Activated CD8-positive, alpha-beta memory T cell treated with anti-CD3 and anti-CD28 coated beads, Interleukin-2, amount 50 U/mL, for 48 hours (primary cell): Measurements from ENCODE around the gene DNAJA1.
A peak's percentile ranks its signal among the peaks of the same experiment; 100 is the strongest.
"Not testable (repeated sequence)": the region's sequence is repeated elsewhere in the genome, so short reads cannot be mapped to it uniquely, and the experiment has no call there.

ENCODE experiments used
- DNase-seq: peaks from one replicate; pipeline ENCODE4 v3.0.0-alpha.2; 2020

DNAJA1 gene

DNA sequence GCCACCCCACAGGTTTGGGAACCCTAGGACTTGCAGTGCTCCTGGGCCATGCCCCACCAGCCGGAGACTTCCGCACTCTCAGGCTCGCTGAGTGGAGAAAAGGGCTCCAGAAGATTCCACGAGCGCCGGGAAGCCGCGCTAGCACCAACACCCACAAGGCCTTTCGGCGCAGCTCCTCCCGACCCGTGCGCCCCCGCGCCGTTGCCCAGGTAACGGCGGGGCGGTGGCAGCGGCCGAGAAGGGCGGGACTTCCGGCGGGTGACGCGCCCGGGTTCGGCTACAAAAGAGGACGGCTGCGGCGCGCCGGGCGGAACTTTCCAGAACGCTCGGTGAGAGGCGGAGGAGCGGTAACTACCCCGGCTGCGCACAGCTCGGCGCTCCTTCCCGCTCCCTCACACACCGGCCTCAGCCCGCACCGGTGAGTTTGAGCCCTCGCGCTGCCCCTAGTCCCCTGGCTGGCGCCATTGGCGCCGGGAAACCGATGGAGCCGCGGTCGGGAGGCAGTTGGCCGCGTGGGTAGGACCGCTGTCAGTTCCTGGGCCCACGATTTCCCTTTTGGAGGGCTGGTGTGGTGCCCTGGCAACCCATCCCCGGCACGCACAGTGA lies at the start of gene DNAJA1:
Gene DNAJA1, plus strand, starts transcription at position 308 of the 606 bp plus-strand sequence. CDS start 1,212 bp downstream, outside the sequence.
- peak; percentile 100 for DNase-seq

DNA sequence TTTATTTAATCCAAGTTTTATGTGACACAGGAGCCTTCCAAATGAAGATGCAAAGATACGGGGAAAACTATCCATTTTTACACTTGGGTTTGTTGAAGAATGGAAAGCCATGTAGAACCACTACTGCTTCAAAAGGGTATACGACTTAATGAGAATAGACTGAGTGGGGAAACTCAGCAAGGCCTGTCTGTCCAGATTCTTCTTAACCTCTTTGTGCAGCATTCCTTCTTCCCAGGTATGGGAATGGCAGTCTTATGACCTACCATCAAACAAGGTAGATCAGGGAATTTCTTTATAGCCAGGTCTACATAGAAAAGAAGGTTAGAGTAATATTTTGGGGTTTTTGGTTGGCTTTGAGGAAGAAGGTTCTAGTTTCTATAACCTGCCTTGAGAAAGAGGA lies 47.0 kb upstream of the DNAJA1 start:
- DNase-seq = no peak

DNA sequence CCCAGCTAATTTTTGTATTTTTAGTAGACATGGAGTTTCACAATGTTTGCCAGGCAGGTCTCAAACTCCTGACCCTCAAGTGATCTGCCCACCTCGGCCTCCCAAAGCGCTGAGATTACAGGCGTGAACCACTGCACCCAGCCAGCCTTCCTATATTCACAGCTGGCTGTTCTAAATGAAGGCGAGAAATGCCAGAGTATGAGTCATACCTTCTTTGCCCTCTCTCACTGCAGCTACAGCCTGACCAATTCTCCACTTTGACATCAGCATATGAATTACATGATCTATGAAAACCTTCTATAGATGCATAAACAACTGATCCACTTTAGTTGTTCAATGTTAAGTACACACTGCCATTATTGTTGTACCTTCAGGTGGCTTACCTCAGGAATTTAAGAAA lies 38.1 kb upstream of the DNAJA1 start:
- DNase-seq = no peak

DNA sequence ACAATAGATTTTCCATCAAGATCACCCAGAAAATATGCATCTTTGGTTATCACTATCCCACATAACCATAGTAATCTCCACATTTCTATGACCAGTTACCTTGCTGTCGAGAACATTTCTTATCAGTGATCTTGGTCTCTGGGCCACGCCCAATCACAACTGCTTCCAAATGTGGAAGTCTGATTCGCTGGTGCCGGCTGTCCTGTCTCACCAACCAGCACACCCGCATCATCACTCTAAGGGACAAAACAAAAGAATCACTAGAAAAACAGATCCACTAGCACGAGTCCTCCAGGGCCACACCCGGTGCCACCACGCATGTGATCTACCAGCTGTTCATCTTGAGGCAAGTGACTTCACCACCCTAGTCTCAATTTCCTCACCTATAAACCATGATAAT lies 35.4 kb upstream of the DNAJA1 start:
- no peak for DNase-seq

DNA sequence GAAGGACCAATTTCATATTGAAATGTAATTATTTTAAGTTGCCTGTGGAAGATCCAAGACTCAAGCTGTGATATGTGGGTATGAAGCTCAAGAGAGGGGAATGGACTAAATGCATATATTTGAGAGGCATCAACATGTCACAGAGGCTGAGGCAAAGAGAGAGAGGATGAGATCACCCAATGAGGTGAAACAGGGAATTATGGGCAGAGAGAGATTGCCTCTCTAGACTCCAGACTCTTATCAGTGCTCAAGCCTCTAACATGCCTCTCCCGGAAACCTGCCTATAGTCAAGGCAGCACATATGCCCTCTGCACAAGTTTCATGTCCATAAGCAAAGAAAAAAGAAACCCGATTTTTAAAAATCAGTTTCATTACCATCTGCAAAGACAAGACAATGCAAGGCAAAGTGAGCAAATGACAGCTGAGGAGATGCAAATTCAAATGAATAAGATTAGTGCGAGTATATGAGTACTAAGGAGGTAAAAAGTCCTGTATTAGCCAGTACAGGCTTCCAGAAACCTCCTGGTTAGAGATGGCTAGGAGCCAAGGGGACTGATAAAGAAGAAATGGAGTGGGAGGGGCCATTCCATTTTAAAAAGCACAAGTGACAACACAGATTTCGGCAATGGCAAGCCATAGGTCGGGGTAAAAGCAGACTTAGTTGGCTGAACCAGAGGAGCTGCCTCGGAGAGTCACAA lies 33.0 kb upstream of the DNAJA1 start:
- no peak for DNase-seq

DNA sequence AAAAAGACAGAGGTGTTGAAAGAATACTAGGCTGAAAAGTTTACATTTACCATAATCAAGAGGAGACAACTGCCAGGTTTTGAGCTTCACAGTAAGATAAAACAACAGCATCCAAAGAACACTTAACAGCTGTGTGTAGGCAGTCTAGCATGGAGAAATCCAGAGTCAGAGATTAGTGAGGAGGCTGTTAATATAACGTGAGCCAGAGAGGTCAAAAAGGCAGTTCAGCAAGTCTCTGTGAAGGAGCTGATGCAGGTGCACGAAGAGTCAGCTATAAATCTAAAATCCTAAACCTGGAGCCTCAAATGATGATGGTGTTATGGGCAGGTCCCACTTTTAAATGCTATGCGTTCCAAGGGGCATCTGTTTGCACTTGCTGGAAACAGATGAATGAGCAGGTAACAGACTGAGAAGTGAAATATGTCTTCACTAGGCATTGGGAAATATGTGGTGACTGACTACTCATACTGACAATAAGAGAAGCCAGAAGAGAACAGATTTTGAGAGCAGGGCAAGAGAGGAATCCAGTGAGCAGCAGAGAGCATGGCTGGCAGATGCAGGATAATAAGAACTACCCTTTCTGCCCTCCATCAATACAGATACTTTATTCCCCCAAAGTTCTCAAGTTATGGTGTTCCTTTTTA lies 32.4 kb upstream of the DNAJA1 start:
- DNase-seq = no peak

DNA sequence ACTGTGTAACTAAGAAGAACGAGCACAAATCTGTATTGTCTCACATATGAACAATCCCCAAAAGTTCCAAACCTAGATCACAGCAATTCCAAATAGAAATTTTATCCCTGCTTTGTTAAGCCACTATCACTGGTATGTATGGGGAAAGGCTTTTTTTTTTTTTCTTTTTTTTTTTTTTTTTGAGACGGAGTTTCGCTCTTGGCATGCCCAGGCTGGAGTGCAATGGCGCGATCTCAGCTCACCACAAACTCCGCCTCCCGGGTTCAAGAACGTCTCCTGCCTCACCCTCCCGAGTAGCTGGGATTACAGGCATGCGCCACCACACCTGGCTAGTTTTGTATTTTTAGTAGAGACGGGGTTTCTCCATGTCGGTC lies 24.4 kb upstream of the DNAJA1 start:
- DNase-seq = not testable (repeated sequence)

DNA sequence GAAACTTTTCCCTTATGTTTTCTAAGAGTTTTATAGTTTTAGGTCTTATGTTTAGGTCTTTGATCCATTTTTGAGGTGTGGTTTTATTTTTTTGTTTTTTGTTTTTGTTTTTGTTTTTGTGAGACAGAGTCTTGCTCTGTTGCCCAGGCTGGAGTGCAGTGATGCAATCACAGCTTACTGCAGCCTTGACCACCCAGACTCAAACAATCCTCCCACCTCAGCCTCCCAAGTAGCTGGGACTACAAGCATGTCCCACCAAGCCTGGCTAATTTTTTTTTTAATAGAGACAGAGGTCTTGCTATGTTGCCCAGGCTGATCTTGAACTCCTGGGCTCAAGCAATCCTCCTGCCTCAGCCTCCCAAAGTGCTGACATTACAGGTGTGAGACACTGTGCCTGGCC lies 19.7 kb upstream of the DNAJA1 start:
- not testable (repeated sequence) for DNase-seq

DNA sequence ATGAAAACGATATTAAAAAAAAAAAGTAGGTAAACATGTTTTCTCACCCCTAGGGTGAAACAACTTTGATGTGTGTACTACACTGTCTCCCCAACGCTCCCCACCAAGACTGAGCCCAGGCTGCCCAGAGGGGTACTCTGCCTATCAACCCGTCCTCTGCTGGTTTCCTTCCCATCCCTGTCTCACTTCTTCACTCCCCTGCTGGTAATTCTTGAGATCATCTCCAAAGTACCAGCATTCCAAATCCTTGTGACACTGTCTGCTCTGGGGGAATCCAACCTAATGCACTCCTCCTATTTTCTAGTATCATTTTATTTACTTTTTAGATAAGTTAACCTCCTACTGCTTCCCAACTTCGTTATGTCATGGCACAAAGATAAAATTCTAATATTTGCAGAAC lies 17.3 kb upstream of the DNAJA1 start:
- DNase-seq = no peak

DNA sequence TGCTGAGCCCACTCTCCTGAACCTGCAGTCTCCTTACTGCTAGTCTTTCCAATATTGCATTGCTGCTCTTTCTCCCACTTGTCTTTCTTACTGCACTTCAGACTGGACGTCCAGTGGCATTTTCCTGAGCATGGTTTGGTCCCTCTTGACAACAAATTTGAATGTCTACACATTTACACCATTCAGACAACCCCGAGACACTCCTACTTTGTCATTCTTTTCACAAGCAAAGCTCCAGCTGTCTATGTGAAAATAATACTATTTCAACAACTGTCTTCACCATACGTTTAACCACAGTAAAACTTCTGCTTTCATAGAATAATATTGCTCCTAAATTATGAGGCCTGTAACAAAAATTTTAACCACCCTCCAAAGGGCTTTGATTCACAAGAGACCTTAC lies 13.2 kb upstream of the DNAJA1 start:
- DNase-seq = no peak

DNA sequence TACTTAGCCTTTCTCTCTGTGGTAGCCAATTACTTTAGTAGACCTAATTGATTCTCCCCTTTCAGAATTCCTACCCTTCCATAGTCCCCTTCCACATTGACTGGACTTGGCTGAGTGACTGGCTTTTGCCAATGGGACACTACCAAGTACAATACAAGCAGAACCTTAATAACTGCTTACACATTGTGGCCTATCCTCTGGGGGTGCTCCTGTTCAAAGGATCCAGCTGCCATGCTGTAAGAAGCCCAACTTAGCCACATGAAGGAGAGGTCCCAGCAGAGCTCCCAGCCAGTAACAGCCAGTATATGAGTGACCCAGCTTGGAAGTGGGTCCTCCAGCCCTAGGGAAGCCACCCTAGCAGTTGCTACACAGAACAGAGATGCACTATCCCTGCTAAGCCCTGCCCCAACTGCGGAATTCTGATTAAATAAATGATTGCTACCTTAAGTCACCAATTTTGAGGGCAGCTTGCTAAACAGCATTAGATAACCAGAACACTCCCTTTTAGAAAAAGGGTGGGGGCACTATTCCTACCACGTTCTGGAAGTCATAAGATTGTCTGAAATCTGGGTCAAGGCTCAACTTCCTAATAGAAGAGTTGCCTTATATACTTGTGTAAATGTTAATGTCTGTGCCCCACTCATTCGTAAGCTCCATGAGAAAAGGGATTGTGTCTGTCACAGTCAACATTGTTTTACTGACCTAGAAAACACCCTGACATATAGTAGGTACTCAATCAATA lies 12.6 kb upstream of the DNAJA1 start:
- DNase-seq = no peak

DNA sequence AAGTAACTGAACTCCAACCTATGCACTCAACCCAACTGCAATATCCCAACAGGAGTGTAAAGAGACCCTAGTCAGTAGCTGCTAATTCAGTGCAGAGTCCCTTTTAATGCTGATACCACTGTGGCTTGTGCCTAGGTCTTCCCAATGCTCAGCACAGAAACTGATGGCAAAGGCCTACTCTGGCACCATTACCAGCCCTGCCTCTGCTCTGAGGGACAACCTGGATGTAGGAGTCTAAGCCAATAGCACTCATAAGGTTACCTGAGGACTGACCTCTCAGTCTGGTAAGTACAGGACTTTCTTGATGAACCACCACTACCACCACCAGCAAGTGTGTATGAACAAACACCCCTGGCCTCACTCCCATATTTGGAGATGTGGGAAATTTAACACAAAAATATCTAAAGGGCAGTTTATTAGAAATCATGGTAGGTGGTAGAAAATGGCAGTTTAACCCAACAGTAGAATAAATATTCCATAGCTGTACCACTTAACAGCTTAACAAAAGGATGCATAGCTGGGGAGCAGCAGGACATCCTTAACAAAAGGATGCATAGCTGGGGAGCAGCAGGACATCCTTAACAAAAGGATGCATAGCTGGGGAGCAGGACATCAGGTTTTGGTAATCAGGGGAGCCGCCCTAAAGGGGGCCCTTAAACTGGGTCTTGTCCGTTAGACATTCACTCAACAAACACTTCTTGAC lies 11.0 kb upstream of the DNAJA1 start:
- no peak for DNase-seq

DNA sequence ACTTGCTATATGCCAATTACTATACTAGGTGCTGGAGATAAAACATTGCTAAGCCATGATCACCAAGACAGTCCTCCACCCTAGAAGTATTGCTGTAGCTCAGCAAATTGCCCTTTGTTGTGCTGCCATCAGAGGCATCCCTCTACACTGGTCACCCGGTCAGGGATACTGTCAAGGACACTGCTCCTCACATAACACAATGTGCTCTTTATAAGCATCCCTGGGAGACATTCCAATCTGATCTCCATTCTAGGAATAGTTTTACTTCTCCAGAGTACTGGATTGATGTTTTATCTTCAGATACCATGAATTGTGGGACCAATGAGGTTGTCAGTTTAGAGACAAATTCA lies 10.4 kb upstream of the DNAJA1 start:
- DNase-seq = no peak

DNA sequence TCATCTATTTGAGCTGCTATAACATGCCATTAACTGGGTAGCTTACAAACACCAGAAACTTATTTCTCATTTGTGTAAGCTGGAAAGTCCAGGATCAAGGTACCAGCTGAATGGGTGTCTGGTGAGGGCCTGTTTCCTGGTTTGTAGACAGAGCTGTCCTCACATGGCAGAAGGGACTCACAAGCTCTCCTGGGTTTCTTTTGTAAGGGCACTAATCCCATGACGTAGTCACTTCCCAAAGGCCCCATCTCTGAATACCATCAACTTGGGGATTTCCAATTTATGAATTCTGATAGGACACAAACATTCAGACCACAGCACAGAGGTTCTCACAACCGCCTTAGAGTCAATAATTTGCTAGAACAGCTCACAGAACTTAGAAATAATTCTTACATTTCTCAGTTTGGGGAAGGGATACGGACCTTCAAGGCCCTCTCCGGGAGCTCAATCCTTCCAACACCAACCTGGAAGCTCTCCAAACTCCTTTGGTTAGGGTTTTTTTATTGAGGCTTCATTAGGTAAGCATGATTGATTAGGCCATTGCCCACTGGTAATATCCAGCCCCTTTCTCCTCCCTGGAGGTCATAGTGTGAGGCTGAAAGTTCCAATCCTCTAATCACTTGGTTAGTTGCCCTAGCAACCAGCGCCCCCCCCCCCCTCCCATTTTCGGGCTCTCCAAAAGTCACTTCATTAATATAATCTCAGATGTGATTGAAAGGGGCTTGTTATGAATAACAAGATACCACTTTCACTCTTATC lies 7.6 kb upstream of the DNAJA1 start:
- no peak for DNase-seq

DNA sequence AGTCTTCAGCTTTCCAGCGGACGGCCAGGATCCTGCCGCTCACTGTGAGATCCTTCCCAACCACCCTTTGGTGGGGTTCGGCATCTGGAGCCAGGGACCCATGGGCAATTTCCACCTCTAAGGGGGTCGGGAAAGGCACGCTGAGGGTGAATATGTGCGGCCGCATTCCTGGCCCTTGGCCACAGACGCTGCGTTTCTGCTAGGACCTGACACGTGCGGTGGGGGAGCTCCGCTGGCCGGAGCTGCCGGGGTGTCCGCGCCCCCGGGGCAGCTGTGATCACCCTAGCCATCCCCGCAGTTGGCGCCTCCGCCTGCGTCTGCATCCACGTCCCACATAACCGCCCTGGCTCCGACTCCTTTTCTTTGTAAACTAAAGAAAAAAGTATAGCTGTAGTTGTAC lies 5.3 kb upstream of the DNAJA1 start:
- DNase-seq = no peak

DNA sequence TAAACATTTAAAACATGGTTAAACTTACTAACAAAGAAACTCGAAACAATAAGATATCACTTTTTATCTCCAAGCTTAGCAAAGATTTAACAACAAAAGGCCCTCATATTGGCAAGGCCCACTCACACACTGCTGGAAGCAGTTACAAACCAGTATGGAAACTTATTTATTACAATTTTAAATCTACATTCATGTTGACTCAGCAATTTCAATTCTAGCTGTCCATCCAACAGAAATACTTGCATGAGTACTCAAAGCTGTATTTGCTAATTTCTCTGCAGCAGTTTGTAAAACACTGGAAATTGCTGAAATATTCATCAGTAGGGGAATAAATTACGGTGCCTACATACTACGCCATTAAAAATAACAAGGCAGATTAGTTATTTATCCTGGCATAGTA lies 2.8 kb upstream of the DNAJA1 start:
- no peak for DNase-seq

DNA sequence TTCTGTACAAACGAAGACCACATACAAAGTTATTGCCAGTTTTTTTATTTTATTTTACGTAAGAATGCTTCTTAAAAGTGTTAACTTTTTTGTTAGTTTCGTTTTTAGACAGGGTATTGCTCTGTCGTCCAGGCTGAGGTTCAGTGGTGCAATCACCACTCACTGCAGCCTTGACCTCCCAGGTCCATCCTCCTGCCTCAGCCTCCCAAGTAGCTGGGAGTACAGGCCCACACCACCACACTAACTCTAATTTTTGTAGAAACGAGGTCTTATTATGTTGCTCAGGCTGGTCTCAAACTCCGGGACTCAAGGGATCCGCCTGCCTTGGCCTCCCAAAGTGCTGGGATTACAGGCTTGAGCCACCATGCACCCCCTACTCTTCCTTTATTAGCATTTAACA lies 2.3 kb upstream of the DNAJA1 start:
- no peak for DNase-seq

DNA sequence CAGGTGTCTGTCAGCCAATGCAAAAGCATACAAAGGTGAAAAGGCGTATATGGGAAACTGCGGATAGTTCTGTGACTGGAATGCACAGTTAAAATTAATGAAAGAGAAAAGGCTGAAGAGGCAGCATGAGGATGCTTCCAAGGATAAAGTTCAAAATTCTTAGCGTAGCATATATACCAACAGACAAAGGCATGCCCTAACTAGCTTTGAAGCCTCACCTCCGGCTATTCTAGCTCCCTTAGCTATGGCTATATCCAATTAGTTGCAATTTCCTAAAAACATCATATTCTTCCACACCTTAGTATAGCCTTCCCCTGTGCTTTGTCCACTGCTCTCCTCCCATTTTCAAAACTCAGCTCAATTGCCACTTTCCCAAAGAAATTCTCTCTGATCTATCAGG lies 1.4 kb upstream of the DNAJA1 start:
- DNase-seq = no peak

DNA sequence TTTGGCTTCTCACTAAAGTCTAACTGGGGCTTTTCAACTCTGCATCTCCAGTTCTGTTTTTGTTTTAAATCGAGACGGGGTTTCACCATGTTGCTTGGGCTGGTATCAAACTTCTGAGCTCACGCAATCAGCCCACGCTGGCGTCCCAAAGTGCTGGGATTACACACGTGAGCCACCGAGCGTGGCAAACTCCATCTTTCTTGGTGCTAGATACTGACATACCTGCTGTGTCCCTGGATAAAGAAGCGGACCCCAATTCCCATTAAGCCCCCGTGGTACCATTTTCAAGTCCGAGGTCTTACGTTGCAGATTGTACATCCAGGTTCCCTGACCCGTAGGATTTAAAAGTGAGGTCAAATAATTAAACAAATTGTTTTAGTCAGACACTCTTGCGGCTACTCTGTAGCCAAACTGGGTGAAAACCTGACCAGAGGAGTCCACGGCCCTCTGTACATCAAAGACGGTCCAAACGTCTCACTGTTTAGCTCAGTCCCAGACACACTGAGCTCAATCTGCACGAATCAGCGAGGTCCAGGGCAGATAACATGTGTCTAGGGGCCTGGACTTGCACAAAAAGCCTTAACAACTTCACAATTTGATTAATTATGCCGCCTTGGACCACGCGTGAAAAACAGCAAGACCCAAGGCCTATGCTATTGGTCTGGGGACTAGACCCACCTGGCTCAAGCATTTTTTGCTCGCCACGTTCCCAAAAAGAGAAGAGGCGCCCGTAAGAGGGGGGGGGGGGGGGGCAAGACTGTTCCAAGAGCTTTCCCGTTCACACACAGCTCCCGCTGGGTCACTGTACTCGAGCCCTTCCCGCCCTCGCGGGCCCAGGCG lies 727 bp upstream of the DNAJA1 start:
- no peak for DNase-seq

DNA sequence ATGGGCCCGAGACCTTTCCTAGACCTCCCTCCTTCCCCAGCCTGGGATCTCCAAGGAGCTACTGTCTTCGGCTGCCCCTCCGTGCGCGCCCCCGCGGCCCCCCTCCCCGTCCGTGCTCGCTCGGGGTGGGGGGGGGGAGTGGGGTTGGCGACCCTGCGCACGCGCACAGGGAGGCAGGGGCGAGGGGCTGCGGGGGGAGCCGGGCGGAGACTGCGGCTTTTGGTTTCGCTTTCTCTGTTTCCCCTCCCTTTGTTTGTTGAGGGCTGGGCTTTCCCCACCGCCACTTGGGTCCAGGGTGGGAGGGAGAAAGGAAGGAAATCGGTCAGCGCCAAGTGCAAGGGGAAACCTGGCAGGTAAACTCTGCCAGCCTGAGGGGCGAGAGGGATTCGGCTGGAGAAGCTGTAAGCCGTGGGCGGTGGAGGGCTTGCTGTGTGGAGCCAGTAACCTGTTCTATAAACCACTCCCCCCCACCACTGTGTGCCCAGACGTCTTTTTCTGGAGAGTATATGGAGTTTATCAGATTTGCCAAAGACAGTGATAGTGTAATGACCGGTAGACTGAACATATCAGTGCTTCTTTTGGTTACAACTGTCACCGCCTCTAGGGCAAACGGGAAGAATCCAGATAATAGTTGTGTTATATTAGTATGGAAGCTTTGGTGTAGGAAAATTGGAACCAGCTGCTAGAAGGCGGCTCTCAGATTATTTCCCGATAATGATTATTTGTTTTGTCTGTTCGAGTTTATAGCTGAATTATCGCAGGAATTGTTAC lies 684 bp downstream of the DNAJA1 start:
- DNase-seq = peak; percentile 85
